Astrocyte of the cerebellum (primary cell): ENCODE data around the gene KLHL35.
"Not testable (repeated sequence)": the region's sequence is repeated elsewhere in the genome, so short reads cannot be mapped to it uniquely, and the experiment has no call there.

ENCODE experiments used
- DNase-seq: peaks from one replicate; pipeline ENCODE4 v3.0.0-alpha.2; 2011; ENCODE audit warnings: low read depth
- H3K4me3 ChIP-seq: 2 replicates; pipeline ENCODE4 v1.5.1; 2011; ENCODE audit warnings: mild to moderate bottlenecking, low read depth, low read length, moderate library complexity
- CTCF ChIP-seq: IDR thresholded peaks from 2 replicates; pipeline ENCODE4 v1.5.1; 2012; ENCODE audit warnings: low read length, low read depth, moderate library complexity, mild to moderate bottlenecking; ENCODE audit errors: missing control alignments
- in situ Hi-C: cut with HindIII; loops from 2 replicates; pipeline ENCODE4 v1.10.0; 2017; ENCODE audit warnings: low sequenced_read_pairs

KLHL35 gene

GRCh38 chr11:75420224-75421034 is 12.6 kb downstream of the KLHL35 start:
- in situ Hi-C loops, result no loop called here
- no peak for DNase-seq
- no peak overlapping the region for H3K4me3 ChIP-seq

GRCh38 chr11:75413864-75414263 is 19.1 kb downstream of the KLHL35 start:
- in situ Hi-C loops, result no loop called here
- no peak for DNase-seq
- H3K4me3 ChIP-seq, result no peak overlapping the region

More at GRCh38 chr11:75420224-75421034, 12.6 kb downstream of the KLHL35 start:
- no peak for TF ChIP-seq CTCF

GRCh38 chr11:75413146-75413545 is 19.9 kb downstream of the KLHL35 start:
- DNase-seq, H3K4me3 ChIP-seq, in situ Hi-C loops: not testable (repeated sequence)

More at GRCh38 chr11:75413864-75414263, 19.1 kb downstream of the KLHL35 start:
- TF ChIP-seq CTCF, result no peak

GRCh38 chr11:75409971-75410370 is 23.0 kb downstream of the KLHL35 start:
- DNase-seq, H3K4me3 ChIP-seq, in situ Hi-C loops: not testable (repeated sequence)

- in situ Hi-C loops, result no loop called here
- no peak for DNase-seq
- TF ChIP-seq CTCF, result no peak
- H3K4me3 ChIP-seq, result no peak overlapping the region
Observed at GRCh38 chr11:75408957-75409219, 24.1 kb downstream of the KLHL35 start.

GRCh38 chr11:75406338-75406777 is 26.6 kb downstream of the KLHL35 start:
- DNase-seq, result no peak
- in situ Hi-C loops, result no loop called here
- no peak for TF ChIP-seq CTCF
- no peak overlapping the region for H3K4me3 ChIP-seq

- TF ChIP-seq CTCF, result no peak
- no peak overlapping the region for H3K4me3 ChIP-seq
- no peak for DNase-seq
- in situ Hi-C loops, result no loop called here
Observed at GRCh38 chr11:75403983-75404658, 28.9 kb downstream of the KLHL35 start.
